IMR-90 (cell line): ENCODE data around the gene PRLR. TPM values are rescaled to one million over a fixed set of nuclear protein-coding genes. Genes with fewer than 3 reads are reported as not detected.

Experiments used
- ATAC-seq: fragments of 200-7000 bp; cut with Tn5 transposase; 2 replicates; pipeline ENCODE4 v1.9.1; 2020; ENCODE audit warnings: low read depth, mild to moderate bottlenecking, moderate library complexity
- BruUV-seq: library from RNA; stranded (reverse); fragments of 400-500 nt; replicated peaks from 2 replicates; lab custom pipeline; 2021; lab: Mats Ljungman, UMichigan
- CTCF ChIA-PET: fragments of 300-600 bp; formaldehyde crosslinking; extraction: SDS; loops from one replicate; lab custom pipeline; 2021; ENCODE audit warnings: antibody characterized with exemption; lab: Yijun Ruan, JAX
- POLR2A ChIA-PET: fragments of 300-600 bp; sonication (Branson Sonifier 250); formaldehyde crosslinking; loops from one replicate; lab custom pipeline; 2022; ENCODE audit warnings: antibody characterized with exemption; ENCODE audit not compliant: unreplicated experiment; lab: Charles Lee
- DNase-seq: peaks from one replicate; pipeline ENCODE4 v3.0.0; 2013
- H2AFZ ChIP-seq: replicated peaks from 2 replicates; pipeline ENCODE3; 2013; ENCODE audit warnings: low read length, mild to moderate bottlenecking; ENCODE audit not compliant: poor library complexity
- H2AK5ac ChIP-seq: 2 replicates; pipeline ENCODE4 v1.6.1; 2013; ENCODE audit warnings: low read depth, low read length, inconsistent platforms
- H2AK9ac ChIP-seq: replicated peaks from 2 replicates; pipeline ENCODE3; 2013; ENCODE audit warnings: mild to moderate bottlenecking, low read depth, low read length, moderate library complexity; ENCODE audit not compliant: poor library complexity
- H2BK120ac ChIP-seq: 2 replicates; pipeline ENCODE4 v1.6.1; 2013; ENCODE audit warnings: low read depth, low read length, inconsistent platforms
- H2BK15ac ChIP-seq: 3 replicates; pipeline ENCODE4 v1.6.1; 2013; ENCODE audit warnings: low read depth, low read length, inconsistent platforms
- H2BK20ac ChIP-seq: 2 replicates; pipeline ENCODE4 v1.6.1; 2013; ENCODE audit warnings: low read depth, mild to moderate bottlenecking, inconsistent platforms, low read length, moderate library complexity
- H2BK5ac ChIP-seq: 2 replicates; pipeline ENCODE4 v1.6.1; 2013; ENCODE audit warnings: mild to moderate bottlenecking, low read depth, low read length, inconsistent platforms; ENCODE audit not compliant: poor library complexity, severe bottlenecking
- H3K14ac ChIP-seq: replicated peaks from 2 replicates; pipeline ENCODE4 v1.6.1; 2013; ENCODE audit warnings: low read depth, low read length, inconsistent platforms
- H3K18ac ChIP-seq: 2 replicates; pipeline ENCODE4 v1.6.1; 2013; ENCODE audit warnings: low read depth, low read length, control low read depth
- H3K23ac ChIP-seq: 2 replicates; pipeline ENCODE4 v1.6.1; 2013; ENCODE audit warnings: low read depth, low read length, inconsistent platforms
- H3K27ac ChIP-seq: 2 replicates; pipeline ENCODE4 v1.5.1; 2013; ENCODE audit warnings: mild to moderate bottlenecking, control low read depth, low read length; ENCODE audit not compliant: insufficient read depth
- H3K27me3 ChIP-seq: 2 replicates; pipeline ENCODE4 v1.6.1; 2013; ENCODE audit warnings: low read length; ENCODE audit not compliant: control insufficient read depth, insufficient read depth
- H3K36me3 ChIP-seq: 2 replicates; pipeline ENCODE4 v1.6.1; 2013; ENCODE audit warnings: low read length, mixed read lengths; ENCODE audit not compliant: control insufficient read depth, insufficient read depth
- H3K4ac ChIP-seq: 2 replicates; pipeline ENCODE4 v1.6.1; 2013; ENCODE audit warnings: low read depth, low read length, inconsistent platforms
- H3K4me1 ChIP-seq: 2 replicates; pipeline ENCODE4 v1.6.1; 2013; ENCODE audit warnings: low read length, mixed read lengths; ENCODE audit not compliant: control insufficient read depth, insufficient read depth
- H3K4me2 ChIP-seq: 2 replicates; pipeline ENCODE4 v1.6.1; 2013; ENCODE audit warnings: low read depth, mild to moderate bottlenecking, control low read depth, low read length, moderate library complexity
- H3K4me3 ChIP-seq: 2 replicates; pipeline ENCODE4 v1.5.1; 2013; ENCODE audit warnings: low read depth, mild to moderate bottlenecking, control low read depth, low read length, moderate library complexity; ENCODE audit not compliant: insufficient read depth
- H3K56ac ChIP-seq: 2 replicates; pipeline ENCODE4 v1.6.1; 2013; ENCODE audit warnings: low read length, inconsistent platforms; ENCODE audit not compliant: insufficient read depth; ENCODE audit errors: extremely low read depth
- H3K79me1 ChIP-seq, 2 experiments: 2 replicates each; pipeline ENCODE4 v1.6.1; 2013; ENCODE audit warnings: low read length in 2 of 2, inconsistent platforms in 1 of 2, low read depth in 1 of 2
- H3K9ac ChIP-seq: 2 replicates; pipeline ENCODE4 v1.6.1; 2013; ENCODE audit warnings: low read depth, low read length, control low read depth
- H3K9me1 ChIP-seq: 2 replicates; pipeline ENCODE4 v1.6.1; 2013; ENCODE audit warnings: low read length, inconsistent platforms; ENCODE audit not compliant: insufficient read depth
- H3K9me3 ChIP-seq: 2 replicates; pipeline ENCODE4 v1.6.1; 2013; ENCODE audit warnings: low read length; ENCODE audit not compliant: control insufficient read depth, insufficient read depth
- H4K20me1 ChIP-seq: 2 replicates; pipeline ENCODE4 v1.6.1; 2013; ENCODE audit warnings: low read length, inconsistent platforms; ENCODE audit not compliant: insufficient read depth
- H4K5ac ChIP-seq: 2 replicates; pipeline ENCODE4 v1.6.1; 2013; ENCODE audit warnings: mild to moderate bottlenecking, low read depth, low read length, control low read depth
- H4K8ac ChIP-seq, 2 experiments: 2 replicates each; pipeline ENCODE4 v1.6.1; 2013; ENCODE audit warnings: low read depth in 2 of 2, low read length in 2 of 2, control low read depth in 1 of 2, inconsistent platforms in 1 of 2
- H4K91ac ChIP-seq: 2 replicates; pipeline ENCODE4 v1.6.1; 2013; ENCODE audit warnings: low read depth, low read length, inconsistent platforms; ENCODE audit not compliant: insufficient read depth
- CEBPB ChIP-seq: IDR thresholded peaks from 2 replicates; pipeline ENCODE4 v1.6.1; 2012; ENCODE audit warnings: low read depth, low read length, improper control_type of control experiment
- CHD1 ChIP-seq: IDR thresholded peaks from 2 replicates; pipeline ENCODE4 v1.6.1; 2012; ENCODE audit warnings: low read depth, low read length, improper control_type of control experiment
- ELK1 ChIP-seq: fragments of 150-350 bp; IDR thresholded peaks from 2 replicates; pipeline ENCODE4 v1.6.1; 2016; ENCODE audit warnings: low read depth, mild to moderate bottlenecking, low read length, moderate library complexity, borderline replicate concordance
- FOS ChIP-seq: fragments of 150-350 bp; IDR thresholded peaks from 2 replicates; pipeline ENCODE4 v1.6.1; 2016; ENCODE audit warnings: low read depth, low read length
- MAFK ChIP-seq: IDR thresholded peaks from 2 replicates; pipeline ENCODE4 v1.6.1; 2012; ENCODE audit warnings: low read depth, low read length, improper control_type of control experiment
- MAZ ChIP-seq: IDR thresholded peaks from 2 replicates; pipeline ENCODE4 v1.6.1; 2012; ENCODE audit warnings: low read depth, mild to moderate bottlenecking, low read length, improper control_type of control experiment, moderate library complexity, borderline replicate concordance
- MXI1 ChIP-seq: IDR thresholded peaks from 2 replicates; pipeline ENCODE4 v1.6.1; 2012; ENCODE audit warnings: low read depth, mild to moderate bottlenecking, low read length, moderate library complexity, borderline replicate concordance
- NFE2L2 ChIP-seq: fragments of 150-350 bp; IDR thresholded peaks from 2 replicates; pipeline ENCODE4 v1.6.1; 2016; ENCODE audit warnings: low read depth, mild to moderate bottlenecking, low read length
- RAD21 ChIP-seq: IDR thresholded peaks from 2 replicates; pipeline ENCODE4 v1.6.1; 2012; ENCODE audit warnings: low read length, improper control_type of control experiment
- RCOR1 ChIP-seq: IDR thresholded peaks from 2 replicates; pipeline ENCODE4 v1.6.1; 2012; ENCODE audit warnings: mild to moderate bottlenecking, low read length, improper control_type of control experiment; ENCODE audit not compliant: insufficient replicate concordance
- RFX5 ChIP-seq: IDR thresholded peaks from 2 replicates; pipeline ENCODE4 v1.8.0; 2012; ENCODE audit warnings: low read depth, mild to moderate bottlenecking, low read length, moderate library complexity
- SMC3 ChIP-seq: fragments of 150-350 bp; IDR thresholded peaks from 2 replicates; pipeline ENCODE4 v1.6.1; 2016; ENCODE audit warnings: low read depth, mild to moderate bottlenecking, antibody characterized with exemption, low read length, moderate library complexity
- WGBS, 2 experiments: methylation state at CpG; one replicate each; pipeline versions ENCODE4 v1.1.5 to v1.1.7; 2013; ENCODE audit warnings: missing lambda C conversion rate in 2 of 2; ENCODE audit not compliant: insufficient read length in 1 of 2; ENCODE audit errors: extremely low coverage in 2 of 2; 5-methylcytosine and 5-hydroxymethylcytosine counted together
- dilution Hi-C: fragments of 300-500 bp; cut with HindIII; formaldehyde crosslinking; loops from one replicate; pipeline ENCODE4 v1.14.3; 2018; ENCODE audit warnings: low sequenced_read_pairs; ENCODE audit not compliant: unreplicated experiment
- in situ Hi-C: fragments of 300-500 bp; cut with MboI; formaldehyde crosslinking; loops from 3 replicates; pipeline ENCODE4 v1.14.3; 2019; ENCODE audit warnings: low sequenced_read_pairs, inconsistent platforms, mixed read lengths
- intact Hi-C: fragments of 100-400 bp; cut with micrococcal nuclease; formaldehyde crosslinking; loops from 2 replicates; pipeline ENCODE4 v1.10.0; 2022
- polyA plus RNA-seq, 3 experiments: library from polyadenylated mRNA; depleted of rRNA; stranded (reverse); fragments of >200 nt; gene quantifications; 2 replicates each; pipeline ENCODE4 v1.2.3, GENCODE V29; 2012; ENCODE audit warnings: low replicate concordance in 1 of 3
- total RNA-seq: library from RNA; depleted of rRNA; stranded (reverse); fragments of >200 nt; gene quantifications from 2 replicates; pipeline ENCODE4 v1.2.3, GENCODE V29; 2012
- TF ChIP-seq, protein P1 (sequence below): conservative IDR thresholded peaks from 2 replicates; pipeline ENCODE4 v1.5.1; 2012; ENCODE audit warnings: mild to moderate bottlenecking, low read depth, low read length, improper control_type of control experiment

Gene PRLR
- total and polyA plus RNA-seq, 2 of the 4 experiments (the other 2 are of a cell fraction), result 0.24 to 0.54 TPM

GRCh38 chr5:35024911-35025510 is 205.3 kb downstream of the PRLR start:
- no peaks in the 10 kb centered on the region for H3K4me1 ChIP-seq
- no peak overlapping the region for H3K18ac ChIP-seq
- H2AFZ ChIP-seq, result no peak overlapping the region
- H3K14ac ChIP-seq, result no peak overlapping the region
- no peak overlapping the region for H3K4ac ChIP-seq
- H4K91ac ChIP-seq, result no peak overlapping the region
- no peak overlapping the region for H4K5ac ChIP-seq
- no peaks in the 10 kb centered on the region for H3K79me1 ChIP-seq
- no peak overlapping the region for H2AK9ac ChIP-seq
- H3K56ac ChIP-seq, result no peak overlapping the region
- no peak overlapping the region for H2BK20ac ChIP-seq
- in situ Hi-C loops, result no loop called here
- TF ChIP-seq RFX5 (no peak), RAD21 (no peak), SMC3 (no peak), CEBPB (no peak), MAZ (no peak), RCOR1 (no peak), MXI1 (no peak), MAFK (no peak), ELK1 (no peak), NFE2L2 (no peak), CHD1 (no peak), FOS (no peak)
- TF ChIP-seq, protein P1, sequence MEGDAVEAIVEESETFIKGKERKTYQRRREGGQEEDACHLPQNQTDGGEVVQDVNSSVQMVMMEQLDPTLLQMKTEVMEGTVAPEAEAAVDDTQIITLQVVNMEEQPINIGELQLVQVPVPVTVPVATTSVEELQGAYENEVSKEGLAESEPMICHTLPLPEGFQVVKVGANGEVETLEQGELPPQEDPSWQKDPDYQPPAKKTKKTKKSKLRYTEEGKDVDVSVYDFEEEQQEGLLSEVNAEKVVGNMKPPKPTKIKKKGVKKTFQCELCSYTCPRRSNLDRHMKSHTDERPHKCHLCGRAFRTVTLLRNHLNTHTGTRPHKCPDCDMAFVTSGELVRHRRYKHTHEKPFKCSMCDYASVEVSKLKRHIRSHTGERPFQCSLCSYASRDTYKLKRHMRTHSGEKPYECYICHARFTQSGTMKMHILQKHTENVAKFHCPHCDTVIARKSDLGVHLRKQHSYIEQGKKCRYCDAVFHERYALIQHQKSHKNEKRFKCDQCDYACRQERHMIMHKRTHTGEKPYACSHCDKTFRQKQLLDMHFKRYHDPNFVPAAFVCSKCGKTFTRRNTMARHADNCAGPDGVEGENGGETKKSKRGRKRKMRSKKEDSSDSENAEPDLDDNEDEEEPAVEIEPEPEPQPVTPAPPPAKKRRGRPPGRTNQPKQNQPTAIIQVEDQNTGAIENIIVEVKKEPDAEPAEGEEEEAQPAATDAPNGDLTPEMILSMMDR, result no peak
- no peak overlapping the region for H3K9ac ChIP-seq
- no peaks in the 10 kb centered on the region for H3K9me3 ChIP-seq
- H3K36me3 ChIP-seq, result no peaks in the 10 kb centered on the region
- dilution Hi-C loops, result no loop called here
- H2BK15ac ChIP-seq, result no peak overlapping the region
- no CpG with 5 or more reads among the region's 10 CpGs for WGBS, 2 experiments
- H4K8ac ChIP-seq, result no peak overlapping the region
- peaks cover 2% of the 10 kb centered on the region for H3K27me3 ChIP-seq
- no peak overlapping the region for H2BK120ac ChIP-seq
- no TSS peak for BruUV-seq
- ATAC-seq, result no peak
- H3K4me2 ChIP-seq, result no peak overlapping the region
- CTCF ChIA-PET, result interaction anchor here (1.0 kb wide), 1 partner anchor 22 kb away, joined by 5 read pairs; no protein-coding TSS in a partner anchor
- H4K20me1 ChIP-seq, result no peaks in the 10 kb centered on the region
- POLR2A ChIA-PET, result no interaction called here
- H3K4me3 ChIP-seq, result no peak overlapping the region
- H3K23ac ChIP-seq, result no peak overlapping the region
- no peak overlapping the region for H2BK5ac ChIP-seq
- H3K9me1 ChIP-seq, result no peaks in the 10 kb centered on the region
- no peak overlapping the region for H2AK5ac ChIP-seq
- H3K27ac ChIP-seq, result no peak overlapping the region
- DNase-seq, result no peak
- intact Hi-C loops, result no loop called here
